Measurements from ENCODE around the gene TUT4.
A peak's percentile ranks its signal among the peaks of the same experiment; 100 is the strongest.

The TUT4 gene

DNA sequence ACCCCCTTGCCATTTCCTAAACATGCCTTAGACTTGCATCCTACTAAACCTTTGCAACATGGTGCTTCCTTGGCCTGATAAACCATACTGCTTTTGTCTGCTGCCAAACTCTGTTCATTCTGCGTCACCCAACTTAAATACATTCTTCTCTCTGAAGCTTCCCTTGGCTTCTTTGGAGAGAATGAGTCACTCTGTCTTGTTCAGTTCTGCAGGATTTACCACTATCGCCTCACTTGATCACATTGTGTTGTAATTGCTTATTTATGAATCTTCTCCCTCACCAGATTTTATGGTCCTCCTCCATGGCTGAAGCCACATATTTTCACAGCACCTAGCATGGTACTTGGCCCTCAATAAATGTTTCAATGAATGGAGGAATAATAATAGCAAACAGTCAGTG, 21.7 kb upstream of the TUT4 start:
- H3K9me3 ChIP-seq (ENCODE audit: control insufficient read depth, low read length) = no peaks in the 10 kb centered on the region
- no peaks in the 10 kb centered on the region for H3K27me3 ChIP-seq (ENCODE audit: control insufficient read depth, insufficient read depth, low read length, poor library complexity, severe bottlenecking)
- H3K27ac ChIP-seq (ENCODE audit: insufficient read depth, low read depth, low read length, poor library complexity, severe bottlenecking) = no peak overlapping the region
- 97 to 100% methylated on average over 2 of the region's 2 CpGs for WGBS, 2 experiments
- no peak overlapping the region for H3K4me3 ChIP-seq (ENCODE audit: insufficient read depth, low read depth, low read length)
- H3K4me1 ChIP-seq (ENCODE audit: control insufficient read depth, insufficient read depth, low read length) = no peaks in the 10 kb centered on the region
- H3K36me3 ChIP-seq (ENCODE audit: control insufficient read depth, insufficient read depth, low read length) = no peaks in the 10 kb centered on the region

DNA sequence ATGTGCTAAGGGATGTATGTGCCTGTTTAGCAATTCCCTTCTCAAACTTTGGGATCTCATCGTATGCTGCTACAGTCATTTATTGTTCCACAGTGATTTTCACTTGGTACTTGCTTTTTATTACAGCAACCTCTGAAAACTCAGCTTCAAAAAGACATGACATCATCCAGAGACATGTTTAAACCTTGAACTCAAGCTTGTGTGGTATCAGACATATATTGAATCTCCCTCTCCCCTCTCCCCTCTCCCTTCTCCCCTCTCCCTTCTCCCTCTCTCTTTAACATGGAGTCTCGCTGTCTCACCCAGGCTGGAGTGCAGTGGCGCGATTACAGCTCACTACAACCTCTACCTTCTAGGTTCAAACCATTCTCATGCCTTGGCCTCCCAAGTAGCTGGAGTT, 19.5 kb upstream of the TUT4 start:
- 92 to 94% methylated on average over 4 of the region's 4 CpGs for WGBS, 2 experiments
- H3K27me3 ChIP-seq (ENCODE audit: control insufficient read depth, insufficient read depth, low read length, poor library complexity, severe bottlenecking) = no peaks in the 10 kb centered on the region
- H3K4me1 ChIP-seq (ENCODE audit: control insufficient read depth, insufficient read depth, low read length) = peaks cover 10% of the 10 kb centered on the region

DNA sequence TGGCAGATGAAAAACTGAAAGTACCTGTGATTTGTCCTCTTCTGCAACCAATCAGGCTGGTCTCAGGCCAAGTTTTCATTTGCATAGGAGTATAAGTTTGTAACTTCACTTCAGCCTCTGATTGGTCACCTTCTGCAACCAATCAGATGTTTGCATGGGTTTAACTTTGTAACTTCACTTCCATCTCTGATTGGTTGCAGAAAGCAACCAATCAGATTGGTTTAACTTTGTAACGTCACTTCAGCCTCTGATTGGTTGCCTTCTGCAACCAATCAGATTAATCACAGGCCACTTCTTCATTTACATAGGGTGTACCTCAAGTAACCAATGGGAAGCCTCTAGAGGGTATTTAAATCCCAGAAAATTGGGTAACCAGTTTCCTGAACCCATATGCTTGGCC, 18.9 kb upstream of the TUT4 start:
- no peaks in the 10 kb centered on the region for H3K27me3 ChIP-seq (ENCODE audit: control insufficient read depth, insufficient read depth, low read length, poor library complexity, severe bottlenecking)
- H3K9me3 ChIP-seq (ENCODE audit: control insufficient read depth, low read length) = no peaks in the 10 kb centered on the region
- no peak overlapping the region for H3K4me3 ChIP-seq (ENCODE audit: insufficient read depth, low read depth, low read length)
- H3K36me3 ChIP-seq (ENCODE audit: control insufficient read depth, insufficient read depth, low read length) = no peaks in the 10 kb centered on the region
- peaks cover 10% of the 10 kb centered on the region for H3K4me1 ChIP-seq (ENCODE audit: control insufficient read depth, insufficient read depth, low read length)
- 88 to 100% methylated on average over 1 of the region's 1 CpG for WGBS, 2 experiments
- H3K27ac ChIP-seq (ENCODE audit: insufficient read depth, low read depth, low read length, poor library complexity, severe bottlenecking) = no peak overlapping the region

More for the DNA sequence above, 19.5 kb upstream of the TUT4 start:
- no peak overlapping the region for H3K27ac ChIP-seq (ENCODE audit: insufficient read depth, low read depth, low read length, poor library complexity, severe bottlenecking)
- H3K36me3 ChIP-seq (ENCODE audit: control insufficient read depth, insufficient read depth, low read length) = no peaks in the 10 kb centered on the region
- H3K9me3 ChIP-seq (ENCODE audit: control insufficient read depth, low read length) = no peaks in the 10 kb centered on the region
- H3K4me3 ChIP-seq (ENCODE audit: insufficient read depth, low read depth, low read length) = no peak overlapping the region

DNA sequence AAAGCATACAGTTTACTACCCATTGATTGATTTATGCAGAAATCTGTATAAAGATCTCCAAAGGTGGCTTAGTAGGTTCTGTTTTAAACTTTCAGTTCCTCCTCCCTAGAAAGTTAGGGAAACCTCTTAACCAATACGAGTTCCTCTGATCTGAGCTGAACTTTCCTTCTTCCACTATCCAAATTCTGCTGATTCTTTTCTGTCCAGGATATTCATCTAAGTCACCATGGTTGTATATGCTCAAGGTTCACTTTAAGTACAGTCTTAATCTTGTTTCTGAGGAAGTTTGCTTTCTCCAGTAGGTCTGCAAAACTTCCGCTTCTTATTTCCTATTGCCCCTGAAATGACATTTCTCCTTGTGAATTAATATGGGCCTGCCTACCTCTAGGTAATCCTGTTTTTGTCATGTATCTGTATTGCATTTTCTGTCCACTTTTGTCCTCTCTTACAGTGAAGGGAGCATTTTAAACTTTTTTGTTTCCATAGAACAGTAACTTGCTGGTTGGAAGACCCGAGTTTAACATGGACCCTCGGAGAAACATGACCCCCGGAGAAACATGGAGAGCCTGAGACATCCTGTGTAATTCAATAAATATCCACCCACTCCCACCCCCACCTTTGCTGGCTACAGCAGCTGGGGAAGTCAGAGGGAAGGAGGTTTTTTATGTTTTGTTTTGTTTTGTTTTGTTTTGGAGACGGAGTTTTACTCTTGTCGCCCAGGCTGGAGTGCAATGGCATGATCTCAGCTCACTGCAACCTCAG, 16.7 kb upstream of the TUT4 start:
- H3K27me3 ChIP-seq (ENCODE audit: control insufficient read depth, insufficient read depth, low read length, poor library complexity, severe bottlenecking) = no peaks in the 10 kb centered on the region
- H3K36me3 ChIP-seq (ENCODE audit: control insufficient read depth, insufficient read depth, low read length) = no peaks in the 10 kb centered on the region
- H3K9me3 ChIP-seq (ENCODE audit: control insufficient read depth, low read length) = no peaks in the 10 kb centered on the region
- WGBS, 2 experiments = 89 to 94% methylated on average over 7 of the region's 7 CpGs
- peaks cover 10% of the 10 kb centered on the region for H3K4me1 ChIP-seq (ENCODE audit: control insufficient read depth, insufficient read depth, low read length)
- no peak overlapping the region for H3K27ac ChIP-seq (ENCODE audit: insufficient read depth, low read depth, low read length, poor library complexity, severe bottlenecking)
- H3K4me3 ChIP-seq (ENCODE audit: insufficient read depth, low read depth, low read length) = no peak overlapping the region

DNA sequence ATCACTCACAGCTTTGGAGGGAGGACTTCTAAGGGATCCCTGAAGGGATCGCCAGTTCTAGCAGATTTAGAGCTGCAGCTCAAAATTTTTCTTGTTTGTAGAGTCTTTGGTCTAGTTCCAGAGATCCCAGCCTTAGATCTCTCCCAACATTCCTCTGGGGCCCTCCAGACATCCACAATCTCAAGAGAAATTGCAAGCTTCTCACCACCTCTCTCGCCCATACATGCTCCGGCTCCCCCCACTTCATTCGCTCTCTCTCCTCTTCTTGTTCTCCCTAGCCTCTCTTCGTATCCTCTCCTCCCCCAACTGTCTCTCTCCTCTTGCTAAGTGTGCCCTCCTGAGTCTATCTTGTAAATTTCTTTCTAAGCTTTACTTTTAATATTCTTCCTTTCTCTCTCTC, 15.1 kb upstream of the TUT4 start:
- WGBS, 2 experiments = 66 to 69% methylated on average over 5 of the region's 5 CpGs
- Histone ChIP-seq H3K27me3 (ENCODE audit: control insufficient read depth, insufficient read depth, low read length, poor library complexity, severe bottlenecking) (no peaks in the 10 kb centered on the region), H3K36me3 (ENCODE audit: control insufficient read depth, insufficient read depth, low read length) (no peaks in the 10 kb centered on the region), H3K4me1 (ENCODE audit: control insufficient read depth, insufficient read depth, low read length) (peaks cover 10% of the 10 kb centered on the region), H3K27ac (ENCODE audit: insufficient read depth, low read depth, low read length, poor library complexity, severe bottlenecking) (no peak overlapping the region), H3K4me3 (ENCODE audit: insufficient read depth, low read depth, low read length) (no peak overlapping the region), H3K9me3 (ENCODE audit: control insufficient read depth, low read length) (no peaks in the 10 kb centered on the region)

DNA sequence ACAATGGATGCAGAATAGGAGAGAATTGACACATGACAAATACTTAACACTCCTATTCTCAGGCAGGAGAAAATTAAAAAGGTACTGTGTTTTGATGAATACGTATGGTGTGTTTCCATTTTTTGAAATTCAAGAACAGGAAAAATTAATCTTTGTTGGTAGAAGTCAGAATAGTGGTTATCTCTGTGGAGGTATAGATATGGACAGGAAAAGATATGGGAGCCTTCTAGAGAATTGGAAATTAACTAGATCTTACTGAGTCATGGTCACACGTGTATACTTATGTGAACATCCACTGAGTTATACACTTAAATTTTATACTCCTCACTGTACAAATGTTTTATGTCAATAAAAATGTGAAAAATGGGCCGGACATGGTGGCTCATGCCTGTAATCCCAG, 9.9 kb upstream of the TUT4 start:
- peaks cover 2% of the 10 kb centered on the region for H3K4me1 ChIP-seq (ENCODE audit: control insufficient read depth, insufficient read depth, low read length)
- H3K9me3 ChIP-seq (ENCODE audit: control insufficient read depth, low read length) = no peaks in the 10 kb centered on the region
- no peak overlapping the region for H3K27ac ChIP-seq (ENCODE audit: insufficient read depth, low read depth, low read length, poor library complexity, severe bottlenecking)
- H3K36me3 ChIP-seq (ENCODE audit: control insufficient read depth, insufficient read depth, low read length) = no peaks in the 10 kb centered on the region
- H3K4me3 ChIP-seq (ENCODE audit: insufficient read depth, low read depth, low read length) = no peak overlapping the region
- 81 to 90% methylated on average over 2 to 3 of the region's 3 CpGs for WGBS, 2 experiments
- H3K27me3 ChIP-seq (ENCODE audit: control insufficient read depth, insufficient read depth, low read length, poor library complexity, severe bottlenecking) = no peaks in the 10 kb centered on the region

DNA sequence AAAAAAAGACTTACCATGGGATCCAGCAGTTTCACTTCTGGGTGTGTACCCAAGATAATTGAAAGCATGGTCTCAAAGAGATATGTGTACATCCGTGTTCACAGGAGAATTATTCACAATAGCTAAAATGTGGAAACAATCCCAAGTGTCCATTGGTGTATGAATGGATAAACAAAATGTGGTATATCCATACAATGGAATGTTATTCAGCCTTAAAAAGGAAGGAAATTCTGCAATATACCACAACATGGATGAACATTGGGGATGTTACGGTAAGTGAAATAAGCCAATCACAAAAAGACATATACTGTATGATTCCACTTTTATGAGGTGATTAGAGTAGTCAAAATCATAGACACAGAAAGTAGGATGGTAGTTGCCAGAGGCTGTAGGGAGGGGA, 7.0 kb upstream of the TUT4 start:
- no peak overlapping the region for H3K27ac ChIP-seq (ENCODE audit: insufficient read depth, low read depth, low read length, poor library complexity, severe bottlenecking)
- WGBS, 2 experiments = 92 to 96% methylated on average over 2 of the region's 2 CpGs
- H3K4me3 ChIP-seq (ENCODE audit: insufficient read depth, low read depth, low read length) = no peak overlapping the region
- H3K27me3 ChIP-seq (ENCODE audit: control insufficient read depth, insufficient read depth, low read length, poor library complexity, severe bottlenecking) = no peaks in the 10 kb centered on the region
- H3K36me3 ChIP-seq (ENCODE audit: control insufficient read depth, insufficient read depth, low read length) = no peaks in the 10 kb centered on the region
- peaks cover under 1% of the 10 kb centered on the region for H3K4me1 ChIP-seq (ENCODE audit: control insufficient read depth, insufficient read depth, low read length)
- H3K9me3 ChIP-seq (ENCODE audit: control insufficient read depth, low read length) = no peaks in the 10 kb centered on the region

DNA sequence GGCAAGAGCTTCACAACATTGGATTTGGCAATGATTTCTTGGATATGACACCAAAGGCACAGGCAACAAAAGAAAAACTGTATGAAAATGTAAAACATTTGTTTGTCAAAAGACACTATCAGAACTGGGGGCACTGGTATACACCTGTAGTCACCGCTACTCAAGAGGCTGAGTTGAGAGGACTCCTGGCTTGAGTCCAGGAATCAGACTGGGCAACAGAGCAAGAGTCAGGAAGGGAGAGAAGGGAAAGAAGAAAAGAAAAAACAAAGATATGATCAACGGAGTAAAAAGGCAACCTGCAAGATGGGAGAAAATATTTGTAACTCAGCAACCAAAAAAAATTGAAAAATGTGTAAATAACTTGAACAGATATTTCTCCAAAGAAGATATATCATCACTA, 6.0 kb upstream of the TUT4 start:
- Histone ChIP-seq H3K36me3 (ENCODE audit: control insufficient read depth, insufficient read depth, low read length) (no peaks in the 10 kb centered on the region), H3K4me1 (ENCODE audit: control insufficient read depth, insufficient read depth, low read length) (peaks cover 7% of the 10 kb centered on the region), H3K27ac (ENCODE audit: insufficient read depth, low read depth, low read length, poor library complexity, severe bottlenecking) (no peak overlapping the region), H3K4me3 (ENCODE audit: insufficient read depth, low read depth, low read length) (no peak overlapping the region), H3K9me3 (ENCODE audit: control insufficient read depth, low read length) (no peaks in the 10 kb centered on the region), H3K27me3 (ENCODE audit: control insufficient read depth, insufficient read depth, low read length, poor library complexity, severe bottlenecking) (no peaks in the 10 kb centered on the region)
- WGBS, 2 experiments = 93% methylated on average over 2 of the region's 2 CpGs

DNA sequence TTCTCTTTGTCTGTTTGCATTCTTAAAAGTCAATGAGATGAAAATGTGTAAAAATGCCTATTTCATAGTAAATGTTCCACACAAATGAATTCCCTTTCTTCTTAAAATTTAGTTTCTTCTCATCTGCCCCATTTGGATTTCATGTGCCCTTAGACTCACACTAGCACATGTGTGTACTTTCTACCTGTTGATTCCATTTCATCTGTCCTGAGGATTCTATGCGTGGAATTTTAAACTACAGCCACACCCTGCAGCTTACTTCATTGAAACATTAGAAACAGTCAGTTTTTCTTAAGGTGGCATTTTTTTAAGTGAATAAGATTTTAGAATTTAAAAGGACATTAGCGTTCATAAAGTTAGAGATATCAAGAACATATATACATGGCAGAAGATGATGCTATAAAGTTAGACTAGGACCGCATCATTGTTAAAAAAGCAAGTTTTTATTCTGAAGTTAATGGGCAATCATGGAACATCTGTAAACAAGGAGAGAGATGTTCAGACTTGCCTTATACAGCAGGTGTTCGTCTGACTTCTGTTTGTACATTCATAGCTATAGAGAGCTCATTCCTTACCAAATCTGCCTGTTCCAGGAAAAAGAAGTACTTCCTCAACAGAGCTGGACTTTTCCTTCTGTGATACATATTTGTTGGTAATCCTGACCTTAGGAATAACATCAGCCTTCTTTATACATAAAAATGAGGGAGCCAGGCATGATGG, 3.9 kb upstream of the TUT4 start:
- Histone ChIP-seq H3K27ac (ENCODE audit: insufficient read depth, low read depth, low read length, poor library complexity, severe bottlenecking) (no peak overlapping the region), H3K4me1 (ENCODE audit: control insufficient read depth, insufficient read depth, low read length) (peaks cover 7% of the 10 kb centered on the region), H3K27me3 (ENCODE audit: control insufficient read depth, insufficient read depth, low read length, poor library complexity, severe bottlenecking) (no peaks in the 10 kb centered on the region), H3K4me3 (ENCODE audit: insufficient read depth, low read depth, low read length) (no peak overlapping the region), H3K9me3 (ENCODE audit: control insufficient read depth, low read length) (no peaks in the 10 kb centered on the region), H3K36me3 (ENCODE audit: control insufficient read depth, insufficient read depth, low read length) (no peaks in the 10 kb centered on the region)
- WGBS, 2 experiments = 94% methylated on average over 3 to 4 of the region's 4 CpGs

DNA sequence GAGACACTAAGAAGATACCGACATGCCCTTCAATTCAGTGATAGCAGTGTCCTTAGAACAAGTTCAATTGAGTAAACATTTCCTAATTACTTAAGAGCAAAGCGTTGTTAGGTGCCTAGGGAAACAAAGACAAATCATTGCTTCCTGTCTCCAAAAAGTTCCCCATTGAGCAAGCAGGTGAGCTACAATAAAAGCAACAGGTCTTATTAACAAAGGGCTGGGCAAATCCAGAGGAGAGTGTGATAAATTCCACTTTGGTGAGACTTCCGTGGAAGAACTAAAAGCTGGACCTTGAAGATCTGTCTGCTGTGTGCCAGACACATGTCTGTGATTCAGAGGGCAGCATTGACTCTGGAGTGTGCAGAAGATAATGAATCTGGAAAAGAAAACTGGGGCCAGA, 1.9 kb upstream of the TUT4 start:
- WGBS, 2 experiments = 26 to 35% methylated on average over 3 of the region's 3 CpGs
- Histone ChIP-seq H3K4me1 (ENCODE audit: control insufficient read depth, insufficient read depth, low read length) (peaks cover 7% of the 10 kb centered on the region), H3K9me3 (ENCODE audit: control insufficient read depth, low read length) (no peaks in the 10 kb centered on the region), H3K4me3 (ENCODE audit: insufficient read depth, low read depth, low read length) (peak overlapping the region; percentile 89), H3K27ac (ENCODE audit: insufficient read depth, low read depth, low read length, poor library complexity, severe bottlenecking) (no peak overlapping the region), H3K36me3 (ENCODE audit: control insufficient read depth, insufficient read depth, low read length) (no peaks in the 10 kb centered on the region), H3K27me3 (ENCODE audit: control insufficient read depth, insufficient read depth, low read length, poor library complexity, severe bottlenecking) (no peaks in the 10 kb centered on the region)

All from ectodermal cell (in vitro differentiated cells).